Measurements from ENCODE around the gene AGMAT.
"Not testable (repeated sequence)": the region's sequence is repeated elsewhere in the genome, so short reads cannot be mapped to it uniquely, and the experiment has no call there.

Gene AGMAT

GRCh38 chr1:15616373-15617172 is 31.7 kb upstream of the AGMAT start:
- no peak for DNase-seq (ENCODE audit: low spot score)

GRCh38 chr1:15610167-15610566 is 25.3 kb upstream of the AGMAT start:
- no peak for DNase-seq (ENCODE audit: low spot score)

GRCh38 chr1:15609631-15610030 is 24.8 kb upstream of the AGMAT start:
- DNase-seq (ENCODE audit: low spot score): no peak

GRCh38 chr1:15605398-15606383 is 20.8 kb upstream of the AGMAT start:
- no peak for DNase-seq (ENCODE audit: low spot score)

- not testable (repeated sequence) for DNase-seq (ENCODE audit: low spot score)
Observed at GRCh38 chr1:15604400-15604799, 19.5 kb upstream of the AGMAT start.

- DNase-seq (ENCODE audit: low spot score): not testable (repeated sequence)
Observed at GRCh38 chr1:15603966-15604282, 19.1 kb upstream of the AGMAT start.

GRCh38 chr1:15603050-15603965 is 18.5 kb upstream of the AGMAT start:
- DNase-seq (ENCODE audit: low spot score): peak; percentile 93

GRCh38 chr1:15598436-15598835 is 13.6 kb upstream of the AGMAT start:
- no peak for DNase-seq (ENCODE audit: low spot score)

GRCh38 chr1:15595809-15596617 is 11.2 kb upstream of the AGMAT start:
- DNase-seq (ENCODE audit: low spot score): no peak

GRCh38 chr1:15592285-15592684 is 7.4 kb upstream of the AGMAT start:
- no peak for DNase-seq (ENCODE audit: low spot score)

GRCh38 chr1:15583016-15583706 is 1.7 kb downstream of the AGMAT start:
- DNase-seq (ENCODE audit: low spot score): no peak

GRCh38 chr1:15579683-15580047 is 5.2 kb downstream of the AGMAT start:
- DNase-seq (ENCODE audit: low spot score): no peak

GRCh38 chr1:15578921-15579682 is 5.7 kb downstream of the AGMAT start:
- DNase-seq (ENCODE audit: low spot score): no peak

GRCh38 chr1:15577691-15578090 is 7.2 kb downstream of the AGMAT start:
- DNase-seq (ENCODE audit: low spot score): no peak

- DNase-seq (ENCODE audit: low spot score): no peak
Observed at GRCh38 chr1:15575549-15576150, 9.2 kb downstream of the AGMAT start.

GRCh38 chr1:15574741-15575140 is 10.1 kb downstream of the AGMAT start:
- peak; percentile 58 for DNase-seq (ENCODE audit: low spot score)

GRCh38 chr1:15573477-15573876 is 11.4 kb downstream of the AGMAT start:
- no peak for DNase-seq (ENCODE audit: low spot score)

- DNase-seq (ENCODE audit: low spot score): no peak
Observed at GRCh38 chr1:15571266-15571665, 13.6 kb downstream of the AGMAT start.

- no peak for DNase-seq (ENCODE audit: low spot score)
Observed at GRCh38 chr1:15570861-15571260, 14.0 kb downstream of the AGMAT start.
